NCI-H2171 treated with DMSO at 0.1 percent for 48 hours (cell line): ENCODE results near the gene LMTK2.
"Not testable (repeated sequence)": the region's sequence is repeated elsewhere in the genome, so short reads cannot be mapped to it uniquely, and the experiment has no call there.

Experiments
- DNase-seq: peaks from one replicate; lab custom pipeline; 2025; lab: John Stamatoyannopoulos, UW

The LMTK2 gene

DNA sequence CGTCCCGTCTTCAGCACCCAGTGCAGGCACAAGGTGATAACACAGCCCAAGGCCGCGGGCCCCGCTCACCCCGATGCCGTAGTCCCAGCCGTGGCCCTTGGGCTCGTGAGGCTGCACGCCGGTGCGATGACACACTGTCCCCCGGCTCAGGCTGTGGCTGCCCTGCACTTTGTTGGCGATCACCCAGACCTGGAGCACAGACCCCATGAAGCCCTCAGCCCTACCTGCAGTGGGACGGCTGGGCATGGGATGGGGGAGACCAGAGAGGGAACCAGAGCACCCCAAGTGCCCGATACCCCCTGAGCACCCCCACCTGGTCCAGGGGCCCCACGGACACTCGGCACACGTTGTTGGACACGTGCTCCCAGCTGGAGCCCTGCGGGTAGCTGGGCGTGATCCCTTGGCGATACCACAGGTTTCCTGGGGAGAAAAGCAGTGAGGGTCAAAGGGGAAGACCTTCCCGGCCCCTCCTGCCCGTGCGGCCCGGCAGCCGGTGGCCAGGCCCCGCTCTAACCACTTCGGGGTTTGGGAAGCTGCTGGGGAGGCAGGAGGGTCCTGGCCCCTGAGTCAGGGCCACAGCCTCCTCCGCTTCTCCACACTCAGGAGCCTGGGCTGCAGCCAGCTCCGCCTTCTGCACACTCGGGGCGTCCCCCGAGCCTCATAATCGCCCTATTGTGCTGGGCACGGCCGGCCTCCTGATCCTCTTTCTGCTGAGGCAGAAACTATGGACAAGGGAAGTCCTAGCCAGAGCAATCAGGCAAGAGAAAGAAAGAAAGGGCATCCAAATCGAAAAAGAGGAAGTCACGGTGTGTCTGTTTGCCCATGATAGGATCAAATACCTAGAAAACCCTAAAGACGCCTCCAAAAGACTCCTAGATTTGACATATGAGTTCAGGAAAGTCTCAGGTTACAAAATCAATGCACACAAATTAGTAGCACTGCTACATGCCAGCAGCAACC lies 111.2 kb downstream of the LMTK2 start:
- peak; percentile 80 for DNase-seq

DNA sequence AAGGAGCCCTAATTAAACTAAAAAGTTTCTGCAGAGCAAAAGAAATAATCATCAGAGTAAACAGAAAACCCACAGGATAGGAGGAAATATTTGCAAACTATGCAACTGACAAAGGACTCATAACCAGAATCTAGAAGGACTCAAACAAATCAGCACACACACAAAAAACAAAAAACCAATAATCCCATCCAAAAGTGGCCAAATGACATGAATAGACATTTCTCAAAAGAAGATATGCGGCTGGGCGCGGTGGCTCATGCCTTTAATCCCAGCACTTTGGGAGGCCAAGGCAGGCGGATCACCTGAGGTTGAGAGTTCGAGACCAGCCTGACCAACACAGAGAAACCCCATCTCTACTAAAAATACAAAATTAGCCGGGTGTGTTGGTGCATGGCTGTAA lies 112.7 kb downstream of the LMTK2 start:
- not testable (repeated sequence) for DNase-seq

GRCh38 chr7:98221611-98222532 lies 115.2 kb downstream of the LMTK2 start:
- DNase-seq, result no peak

DNA sequence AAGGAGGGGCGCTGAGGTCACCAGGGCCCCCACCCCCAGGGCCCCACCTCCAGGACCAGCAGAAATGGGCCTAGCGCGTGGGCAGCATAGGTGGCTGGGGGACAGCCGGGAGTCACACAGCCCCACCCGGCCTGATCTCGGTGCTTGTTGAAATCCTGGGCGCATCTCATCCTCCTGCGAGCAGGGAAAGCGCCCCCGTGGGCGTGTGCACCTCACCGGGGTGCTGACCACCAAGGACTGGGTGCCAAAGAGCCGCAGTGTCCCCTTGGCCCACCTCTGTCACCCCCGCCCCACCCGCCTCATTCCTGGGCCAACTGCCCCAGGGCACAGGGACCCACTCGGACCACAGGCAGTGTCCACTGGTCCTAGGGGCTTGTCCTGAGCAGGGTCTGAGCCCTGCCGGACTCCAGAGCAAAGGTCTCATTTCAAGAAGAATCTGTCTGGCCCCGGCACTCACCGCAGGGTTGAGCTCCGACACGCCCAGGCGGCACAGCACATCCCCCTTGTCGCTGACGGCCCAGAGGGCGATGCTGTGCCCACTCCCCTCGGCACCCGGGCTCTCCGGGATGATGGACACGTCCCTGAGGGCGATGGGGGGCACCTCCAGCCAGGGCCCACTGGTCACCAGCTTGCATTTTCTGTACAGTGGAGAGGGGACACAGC lies 116.0 kb downstream of the LMTK2 start:
- DNase-seq, result no peak

DNA sequence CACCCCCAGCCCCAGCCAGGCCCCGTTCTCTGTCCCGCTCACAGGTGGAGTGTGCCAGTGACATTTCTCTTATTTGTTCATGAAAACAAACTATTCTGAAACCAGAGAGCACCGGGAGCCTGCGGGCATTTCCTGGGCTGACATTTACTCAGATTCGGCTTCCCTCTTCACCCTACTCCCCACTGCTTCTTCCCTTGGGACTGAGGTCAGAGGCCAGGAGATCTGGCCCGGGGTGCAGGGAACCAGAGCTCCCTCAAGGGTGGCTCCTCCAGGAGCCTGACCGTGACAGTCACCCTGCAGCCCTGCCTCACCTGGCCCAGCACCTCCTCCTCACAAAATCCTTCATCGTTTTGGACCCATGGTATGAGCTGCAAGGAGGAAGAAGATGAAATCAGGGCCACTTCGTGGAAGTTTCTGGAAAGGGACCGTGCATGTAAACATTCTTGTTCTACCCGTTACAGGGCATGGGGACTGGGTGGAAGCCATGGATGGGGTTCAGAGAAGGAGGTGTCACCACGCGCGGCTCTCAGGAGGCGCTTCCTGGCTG lies 116.8 kb downstream of the LMTK2 start:
- no peak for DNase-seq

- DNase-seq, result no peak
These were observed 117.4 kb downstream of the LMTK2 start for GRCh38 chr7:98223898-98224700.

- no peak for DNase-seq
These were observed 118.1 kb downstream of the LMTK2 start for GRCh38 chr7:98224701-98225181.

DNA sequence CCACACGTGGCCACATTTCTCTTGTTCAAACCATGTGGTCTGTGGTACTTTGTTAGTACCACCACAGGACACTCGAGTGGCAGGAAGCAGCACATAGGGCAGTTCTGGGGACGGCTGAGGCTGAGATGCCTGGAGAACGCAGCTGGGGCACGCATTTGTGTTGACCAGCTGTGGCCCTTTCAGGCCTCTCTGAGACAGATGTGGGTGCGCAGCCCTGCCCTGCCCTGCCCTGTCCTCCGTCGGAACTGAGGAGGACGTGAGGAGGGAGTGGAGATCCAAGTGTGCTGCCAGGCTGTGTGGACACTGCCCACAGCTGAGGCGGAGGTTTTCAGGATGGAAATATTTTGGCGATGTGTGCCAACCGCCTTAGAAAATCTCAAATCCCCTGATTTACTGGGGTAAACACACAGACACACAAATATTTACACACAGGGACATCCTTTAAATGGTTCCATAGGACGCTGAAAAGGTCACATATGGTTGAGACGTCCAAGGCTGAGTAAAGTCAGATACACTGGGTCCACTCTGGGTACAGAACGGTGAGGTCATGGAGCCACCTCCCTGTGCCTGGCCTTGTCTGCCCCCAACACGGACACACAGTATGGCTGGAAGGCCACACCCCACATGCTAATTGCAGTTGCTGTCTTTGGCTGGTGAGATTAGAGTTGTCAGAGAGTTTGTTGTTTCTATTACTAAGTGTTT lies 119.4 kb downstream of the LMTK2 start:
- no peak for DNase-seq

GRCh38 chr7:98227939-98228338 lies 121.3 kb downstream of the LMTK2 start:
- no peak for DNase-seq

DNA sequence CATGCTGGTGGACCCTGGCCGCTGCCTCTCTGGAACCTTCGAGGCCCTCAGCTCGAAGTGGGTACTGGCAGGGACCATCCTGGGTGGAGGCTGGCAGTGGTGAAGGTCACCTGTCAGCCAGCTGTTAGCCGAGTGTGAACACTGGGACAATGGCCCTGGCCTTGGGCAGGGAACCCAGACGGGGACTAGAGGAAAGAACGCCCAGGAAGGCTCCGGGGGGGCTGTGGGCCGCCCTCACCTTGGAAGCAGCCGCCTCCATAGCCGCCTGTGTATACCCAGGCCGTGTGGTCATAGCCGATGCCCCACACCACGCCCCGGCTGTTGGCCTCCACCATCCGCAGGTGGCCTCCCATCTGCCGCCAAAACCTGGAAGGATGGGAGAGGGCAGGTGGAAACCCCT lies 122.1 kb downstream of the LMTK2 start:
- DNase-seq, result no peak

DNA sequence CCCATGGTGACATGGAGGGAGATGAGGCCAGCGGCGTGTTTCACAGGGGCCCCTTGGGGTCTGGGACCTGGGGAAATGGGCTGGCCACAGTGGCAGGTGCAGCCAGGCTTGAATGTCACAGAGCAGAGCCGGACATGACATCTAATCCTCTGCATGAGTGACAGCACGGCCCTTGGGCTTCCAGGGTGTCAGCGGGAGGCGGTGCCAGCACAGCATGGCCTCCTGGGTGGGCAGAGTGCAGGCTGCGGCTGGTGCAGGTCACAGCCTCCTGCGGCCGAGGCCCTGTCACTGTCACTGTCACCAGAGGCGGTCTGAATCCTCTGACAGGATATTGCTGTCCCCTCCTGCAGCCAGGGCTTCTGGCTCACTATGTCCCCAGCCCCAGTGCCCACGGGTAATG lies 122.8 kb downstream of the LMTK2 start:
- DNase-seq, result no peak

DNA sequence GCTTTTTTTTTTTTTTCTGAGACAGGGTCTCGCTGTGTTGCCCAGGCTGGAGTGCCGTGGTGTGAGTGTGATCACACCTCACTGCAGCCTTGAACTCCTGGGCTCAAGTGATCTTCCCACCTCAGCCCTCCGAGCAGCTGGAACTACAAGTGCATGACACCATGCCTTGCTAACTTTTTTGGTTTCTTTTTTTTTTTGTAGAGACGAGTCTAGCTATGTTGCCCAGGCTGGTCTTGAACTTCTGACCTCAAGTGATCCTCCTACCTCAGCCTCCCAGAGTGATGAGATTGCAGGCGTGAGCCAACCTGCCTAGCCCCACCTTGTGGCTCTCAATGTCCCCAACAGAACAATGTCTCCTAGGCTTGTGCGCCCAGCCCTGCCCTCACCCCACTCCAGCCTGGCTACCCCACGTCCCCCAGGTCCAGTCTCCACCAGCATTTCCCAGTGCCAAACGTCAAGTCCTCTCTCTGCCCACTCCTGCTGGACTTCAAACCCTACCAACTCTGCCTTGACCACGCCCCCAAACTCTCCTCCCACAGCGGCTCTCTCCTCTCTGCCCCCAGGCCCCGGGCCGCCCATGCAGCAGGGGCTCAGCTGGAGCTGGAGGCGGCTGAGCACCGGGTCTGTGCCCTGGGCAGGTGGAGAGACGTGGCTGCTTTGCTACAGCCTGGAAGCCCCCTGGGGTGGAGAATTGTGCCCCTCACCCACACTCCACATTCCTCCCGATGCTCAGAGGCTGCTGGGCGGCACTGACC lies 123.5 kb downstream of the LMTK2 start:
- DNase-seq, result no peak

GRCh38 chr7:98230746-98231471 lies 124.2 kb downstream of the LMTK2 start:
- DNase-seq, result no peak

DNA sequence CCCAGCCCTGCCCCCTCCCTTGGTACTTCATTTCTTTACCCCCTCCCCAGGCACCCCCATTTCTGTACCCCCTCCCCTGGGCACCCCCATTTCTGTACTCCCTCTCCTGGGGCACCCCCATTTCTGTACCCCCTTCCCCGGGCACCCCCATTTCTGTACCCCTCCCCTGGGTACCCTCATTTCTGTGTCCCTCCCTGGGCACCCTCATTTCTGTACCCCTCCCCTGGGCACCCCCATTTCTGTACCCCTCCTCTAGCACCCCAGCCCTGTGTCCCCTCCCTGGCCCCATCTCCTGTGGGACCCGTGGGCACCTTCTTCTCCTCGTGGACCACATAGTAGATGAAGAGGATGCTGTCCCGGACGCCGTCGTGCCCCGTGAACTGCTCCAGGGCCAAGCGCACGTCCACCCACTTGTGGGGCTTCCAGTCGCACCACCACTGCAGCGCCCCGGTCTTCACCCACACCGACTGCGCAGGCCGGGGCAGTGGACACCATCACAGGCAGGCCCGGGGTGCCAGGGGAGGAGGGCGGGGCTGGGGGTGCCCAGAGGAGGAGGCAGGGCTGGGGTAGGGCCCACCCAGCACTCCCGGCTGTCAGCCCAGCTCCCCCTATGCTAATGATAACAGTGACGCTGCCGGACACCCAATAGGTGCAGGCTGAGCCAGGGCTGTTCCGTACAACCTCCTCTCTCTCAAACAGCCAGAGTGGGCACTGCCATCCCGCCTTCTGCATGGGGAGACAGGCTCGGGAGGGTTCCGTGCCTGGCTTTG lies 125.0 kb downstream of the LMTK2 start:
- no peak for DNase-seq

DNA sequence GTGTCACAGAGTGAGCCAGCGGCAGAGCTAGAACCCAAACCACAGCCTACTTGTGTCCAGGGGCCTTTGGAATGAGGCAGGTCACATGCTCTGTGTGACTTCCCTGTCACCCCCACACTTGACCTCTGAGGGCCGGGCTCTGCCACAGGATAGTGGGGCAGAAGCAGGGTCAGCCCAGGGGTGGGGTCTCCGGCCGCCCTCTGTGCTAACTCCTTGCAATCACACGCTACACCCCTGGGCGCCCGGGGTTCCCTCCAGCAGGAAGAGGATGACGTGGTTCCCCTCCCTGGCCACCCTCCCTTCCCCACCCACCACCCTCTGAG lies 125.6 kb downstream of the LMTK2 start:
- DNase-seq, result no peak

GRCh38 chr7:98232799-98233198 lies 126.1 kb downstream of the LMTK2 start:
- DNase-seq, result no peak

GRCh38 chr7:98233219-98234070 lies 126.8 kb downstream of the LMTK2 start:
- DNase-seq, result no peak
